Sigmoid colon (tissue), 7 donors: ENCODE data around the gene SHH. TPM values are rescaled to one million over a fixed set of nuclear protein-coding genes. Genes with fewer than 3 reads are reported as not detected.

Source experiments
- DNase-seq: peaks from one replicate; pipeline ENCODE4 v3.0.0-alpha.2; 2019
- H3K27ac ChIP-seq, 4 donors: fragments of 200-600 bp; sonication (generic); one replicate each; pipeline ENCODE4 v1.5.1; 2016 to 2019; ENCODE audit warnings: mild to moderate bottlenecking in 1 of 4
- H3K27me3 ChIP-seq, 3 donors: fragments of 200-600 bp; sonication (generic); one replicate each; pipeline ENCODE4 v1.5.1; 2019; ENCODE audit warnings: mild to moderate bottlenecking in 1 of 3
- H3K36me3 ChIP-seq, 4 donors: fragments of 200-600 bp; sonication (generic); one replicate each; pipeline ENCODE4 v1.5.1; 2016 to 2019
- H3K4me1 ChIP-seq, 4 donors: fragments of 200-600 bp; sonication (generic); one replicate each; pipeline ENCODE4 v1.5.1; 2017 to 2019
- H3K4me3 ChIP-seq, 4 donors: fragments of 200-600 bp; sonication (generic); one replicate each; pipeline ENCODE4 v1.5.1; 2017 to 2019; ENCODE audit warnings: mild to moderate bottlenecking in 2 of 4, moderate library complexity in 1 of 4
- H3K9me3 ChIP-seq, 4 donors: fragments of 200-600 bp in 3 of 4; sonication (generic) in 3 of 4; one replicate each; pipeline versions ENCODE4 v1.5.1 to v1.6.1; 2013 to 2019
- EP300 ChIP-seq, 4 donors: sonication (generic); formaldehyde crosslinking; IDR thresholded peaks; one replicate each; pipeline ENCODE4 v1.6.1; 2017; ENCODE audit warnings: antibody characterized with exemption in 4 of 4
- POLR2A ChIP-seq, 2 donors: fragments of 450-650 bp; IDR thresholded peaks; one replicate each; pipeline ENCODE4 v1.6.1; 2016; ENCODE audit warnings: antibody characterized with exemption in 2 of 2, mild to moderate bottlenecking in 2 of 2, moderate library complexity in 2 of 2
- POLR2AphosphoS5 ChIP-seq, 4 donors: sonication (generic); formaldehyde crosslinking; IDR thresholded peaks; one replicate each; pipeline ENCODE4 v1.6.1; 2017; ENCODE audit warnings: antibody characterized with exemption in 4 of 4
- WGBS, 2 donors: extraction: QIAGEN DNeasy Blood & Tissue Kit; methylation state at CpG; one replicate each; pipeline ENCODE4 v1.1.7; 2013; 5-methylcytosine and 5-hydroxymethylcytosine counted together
- intact Hi-C: fragments of 100-400 bp; cut with DNase I; formaldehyde crosslinking; loops from one replicate; pipeline ENCODE4 v1.15.1; 2023
- polyA plus RNA-seq, 3 donors: library from polyadenylated mRNA; stranded (reverse); fragments of 200-250 nt; gene quantifications; one replicate each; pipeline ENCODE4 v1.2.3, GENCODE V29; 2013
- total RNA-seq, 4 donors: library from RNA; depleted of rRNA; stranded (reverse); fragments of >200 nt; gene quantifications; one replicate each; pipeline ENCODE4 v1.1.0, GENCODE V29; 2016
- TF ChIP-seq, protein P1 (sequence below), 4 experiments: fragments of 450-650 bp in 3 of 4; fragments of 200-600 bp in 1 of 4; IDR thresholded peaks; one replicate each; pipeline ENCODE4 v1.5.1; 2016 to 2019; ENCODE audit warnings: antibody characterized with exemption in 4 of 4, mild to moderate bottlenecking in 3 of 4, moderate library complexity in 2 of 4
- donor health status: healthy with polysubstance abuse.
- donor health status: Bipolar disorder and iron deficiency.
- donor health status: healthy.

The SHH gene
- total and polyA plus RNA-seq, 7 donors: 0.46 to 1.8 (median 0.60) TPM; not detected in 4

DNA sequence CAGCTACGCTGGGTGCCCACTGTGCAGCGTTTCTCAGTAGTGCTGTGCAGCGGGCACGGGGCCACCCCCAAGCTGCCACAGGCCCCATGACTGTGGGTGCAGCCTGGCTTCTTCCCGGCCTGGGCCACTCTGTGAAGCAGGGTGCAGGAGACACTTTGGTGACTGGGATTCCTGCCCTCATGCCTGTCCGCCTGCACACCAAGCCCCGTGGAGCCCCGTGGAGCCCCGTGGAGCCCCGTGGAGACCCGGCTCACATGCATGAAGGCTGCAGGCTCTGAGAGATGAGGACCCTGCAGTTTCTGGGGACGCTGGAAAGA is 3.9 kb upstream of the SHH start:
- intact Hi-C loops: loop anchor here (5.0 kb wide), 1 partner anchor 621 kb away; no protein-coding TSS in a partner anchor
- Histone ChIP-seq H3K36me3 (no peaks in the 10 kb centered on the region), H3K4me3 (no peak overlapping the region), H3K27ac (no peak overlapping the region), H3K27me3 (peaks cover 8 to 93% (median 43%) of the 10 kb centered on the region in 3 donors), H3K9me3 (no peaks in the 10 kb centered on the region), H3K4me1 (peaks cover 0 to 8% (median 6%) of the 10 kb centered on the region in 4 donors)
- TF ChIP-seq, protein P1, sequence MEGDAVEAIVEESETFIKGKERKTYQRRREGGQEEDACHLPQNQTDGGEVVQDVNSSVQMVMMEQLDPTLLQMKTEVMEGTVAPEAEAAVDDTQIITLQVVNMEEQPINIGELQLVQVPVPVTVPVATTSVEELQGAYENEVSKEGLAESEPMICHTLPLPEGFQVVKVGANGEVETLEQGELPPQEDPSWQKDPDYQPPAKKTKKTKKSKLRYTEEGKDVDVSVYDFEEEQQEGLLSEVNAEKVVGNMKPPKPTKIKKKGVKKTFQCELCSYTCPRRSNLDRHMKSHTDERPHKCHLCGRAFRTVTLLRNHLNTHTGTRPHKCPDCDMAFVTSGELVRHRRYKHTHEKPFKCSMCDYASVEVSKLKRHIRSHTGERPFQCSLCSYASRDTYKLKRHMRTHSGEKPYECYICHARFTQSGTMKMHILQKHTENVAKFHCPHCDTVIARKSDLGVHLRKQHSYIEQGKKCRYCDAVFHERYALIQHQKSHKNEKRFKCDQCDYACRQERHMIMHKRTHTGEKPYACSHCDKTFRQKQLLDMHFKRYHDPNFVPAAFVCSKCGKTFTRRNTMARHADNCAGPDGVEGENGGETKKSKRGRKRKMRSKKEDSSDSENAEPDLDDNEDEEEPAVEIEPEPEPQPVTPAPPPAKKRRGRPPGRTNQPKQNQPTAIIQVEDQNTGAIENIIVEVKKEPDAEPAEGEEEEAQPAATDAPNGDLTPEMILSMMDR (IDR thresholded peaks at IDR 0.05): no peak
- no peak for TF ChIP-seq EP300 (IDR thresholded peaks at IDR 0.05)
- TF ChIP-seq POLR2A (IDR thresholded peaks at IDR 0.05): no peak
- TF ChIP-seq POLR2AphosphoS5 (IDR thresholded peaks at IDR 0.05): no peak
- WGBS, 2 donors: 91 to 93% methylated on average over 12 of the region's 12 CpGs
- no peak for DNase-seq

DNA sequence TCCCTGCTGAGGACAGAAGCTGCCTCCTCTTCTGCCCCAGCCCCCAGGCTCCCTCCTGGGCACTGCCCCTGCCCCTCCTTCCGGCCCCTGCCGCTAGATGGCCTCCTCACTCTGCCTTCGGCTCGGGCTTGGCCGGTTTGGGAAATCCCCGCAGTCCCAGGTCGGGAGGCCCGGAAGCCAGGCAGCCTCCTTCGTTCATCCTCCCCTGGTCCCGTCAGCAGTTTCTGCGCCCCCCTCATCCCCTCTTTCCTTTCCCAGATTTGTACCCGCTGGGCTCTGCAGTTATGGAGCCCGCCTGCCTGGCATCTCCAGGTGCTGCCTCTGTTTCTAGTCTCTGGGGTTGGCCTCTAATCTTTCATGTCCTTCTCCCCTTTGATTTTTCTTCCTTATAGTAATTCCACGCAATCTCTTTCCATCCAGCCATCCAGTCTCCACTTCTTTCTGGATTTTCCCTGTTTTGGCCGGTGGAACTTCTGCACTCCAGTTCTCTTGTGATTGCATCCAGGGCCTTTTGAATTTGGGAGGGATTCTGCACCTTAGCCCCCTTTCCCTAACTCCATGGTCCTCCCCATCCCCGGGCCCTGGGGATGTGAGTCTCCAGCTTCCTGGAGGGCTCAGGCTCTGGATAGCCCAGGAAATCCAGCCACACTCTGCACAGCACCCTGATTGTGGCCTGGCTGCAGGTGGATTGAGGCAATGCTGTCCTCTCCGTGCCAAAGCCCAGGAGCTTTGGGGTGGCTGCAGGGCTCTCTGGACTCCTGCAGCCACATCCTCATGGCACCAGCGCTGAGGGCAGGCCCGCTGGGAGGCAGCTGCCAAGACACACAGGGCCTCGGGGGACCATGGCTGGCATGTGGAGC is 3.3 kb upstream of the SHH start:
- TF ChIP-seq, protein P1 (IDR thresholded peaks at IDR 0.05): peak in 2 of 4 experiments; percentile 24
- TF ChIP-seq POLR2AphosphoS5 (IDR thresholded peaks at IDR 0.05): no peak
- TF ChIP-seq POLR2A (IDR thresholded peaks at IDR 0.05): no peak
- no peaks in the 10 kb centered on the region for H3K9me3 ChIP-seq
- DNase-seq: no peak
- peaks cover 14 to 97% (median 48%) of the 10 kb centered on the region in 3 donors for H3K27me3 ChIP-seq
- H3K4me1 ChIP-seq: peaks cover 0 to 10% (median 7%) of the 10 kb centered on the region in 4 donors
- WGBS, 2 donors: 31 to 35% methylated on average over 20 of the region's 20 CpGs
- no peaks in the 10 kb centered on the region for H3K36me3 ChIP-seq
- H3K4me3 ChIP-seq: no peak overlapping the region
- intact Hi-C loops: loop anchor here (5.0 kb wide), 1 partner anchor 622 kb away; no protein-coding TSS in a partner anchor
- no peak overlapping the region for H3K27ac ChIP-seq

DNA sequence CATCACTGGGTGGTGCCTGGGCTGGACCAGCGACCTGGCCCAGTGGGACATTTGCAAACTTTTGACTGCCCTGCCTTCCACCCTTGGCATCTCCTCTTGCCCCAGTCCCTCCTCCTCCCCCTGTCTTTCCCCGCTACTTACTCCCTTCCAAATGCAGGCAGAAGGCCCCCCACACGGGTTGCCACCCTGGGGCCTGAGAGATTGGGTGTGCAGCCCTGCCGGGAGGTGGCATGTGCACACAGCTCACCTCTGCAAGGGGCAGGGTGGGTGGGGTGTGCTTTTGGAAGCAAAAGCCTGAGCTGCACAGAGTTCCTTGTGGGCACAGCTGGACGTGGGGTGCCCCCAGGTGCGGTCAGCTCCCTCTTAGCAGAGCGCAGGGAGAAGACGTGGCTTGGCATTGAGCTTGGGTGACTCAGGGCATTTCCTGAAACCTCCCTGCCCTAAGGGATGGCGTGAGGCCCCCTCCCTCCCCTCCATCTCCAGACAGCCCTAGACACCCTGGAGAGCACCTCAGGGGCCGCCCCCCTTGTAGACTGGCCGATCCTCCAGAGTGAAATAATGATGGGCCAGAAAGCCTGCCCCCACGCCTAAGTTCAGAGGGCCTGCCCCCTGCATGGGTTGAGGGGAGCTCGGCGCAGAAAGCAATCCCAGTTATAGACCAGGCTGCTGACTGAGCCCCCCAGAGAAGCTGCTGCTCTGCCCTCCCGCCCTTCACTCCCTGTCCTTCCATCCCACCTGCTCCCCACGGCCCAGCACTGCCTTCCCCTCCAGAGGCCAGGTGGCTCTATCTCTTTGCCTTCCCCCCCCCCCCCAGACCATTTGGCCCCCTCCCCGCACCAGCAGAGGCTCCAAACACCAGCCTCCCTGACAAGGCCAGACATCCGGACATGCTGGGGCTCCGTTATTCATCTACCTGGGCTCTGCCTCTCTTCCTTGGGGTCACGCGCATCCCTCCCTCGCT is 2.3 kb upstream of the SHH start:
- TF ChIP-seq POLR2AphosphoS5 (IDR thresholded peaks at IDR 0.05) (no peak), EP300 (IDR thresholded peaks at IDR 0.05) (no peak), POLR2A (IDR thresholded peaks at IDR 0.05) (no peak)
- TF ChIP-seq, protein P1 (IDR thresholded peaks at IDR 0.05): no peak
- Histone ChIP-seq H3K9me3 (no peaks in the 10 kb centered on the region), H3K36me3 (no peaks in the 10 kb centered on the region), H3K4me1 (peaks cover 0 to 20% (median 17%) of the 10 kb centered on the region in 4 donors), H3K27me3 (peaks cover 24 to 98% (median 58%) of the 10 kb centered on the region in 3 donors), H3K4me3 (no peak overlapping the region), H3K27ac (no peak overlapping the region)
- WGBS, 2 donors: 28 to 52% methylated on average over 22 of the region's 22 CpGs
- intact Hi-C loops: loop anchor here (5.0 kb wide), 1 partner anchor 623 kb away; no protein-coding TSS in a partner anchor
- DNase-seq: no peak

DNA sequence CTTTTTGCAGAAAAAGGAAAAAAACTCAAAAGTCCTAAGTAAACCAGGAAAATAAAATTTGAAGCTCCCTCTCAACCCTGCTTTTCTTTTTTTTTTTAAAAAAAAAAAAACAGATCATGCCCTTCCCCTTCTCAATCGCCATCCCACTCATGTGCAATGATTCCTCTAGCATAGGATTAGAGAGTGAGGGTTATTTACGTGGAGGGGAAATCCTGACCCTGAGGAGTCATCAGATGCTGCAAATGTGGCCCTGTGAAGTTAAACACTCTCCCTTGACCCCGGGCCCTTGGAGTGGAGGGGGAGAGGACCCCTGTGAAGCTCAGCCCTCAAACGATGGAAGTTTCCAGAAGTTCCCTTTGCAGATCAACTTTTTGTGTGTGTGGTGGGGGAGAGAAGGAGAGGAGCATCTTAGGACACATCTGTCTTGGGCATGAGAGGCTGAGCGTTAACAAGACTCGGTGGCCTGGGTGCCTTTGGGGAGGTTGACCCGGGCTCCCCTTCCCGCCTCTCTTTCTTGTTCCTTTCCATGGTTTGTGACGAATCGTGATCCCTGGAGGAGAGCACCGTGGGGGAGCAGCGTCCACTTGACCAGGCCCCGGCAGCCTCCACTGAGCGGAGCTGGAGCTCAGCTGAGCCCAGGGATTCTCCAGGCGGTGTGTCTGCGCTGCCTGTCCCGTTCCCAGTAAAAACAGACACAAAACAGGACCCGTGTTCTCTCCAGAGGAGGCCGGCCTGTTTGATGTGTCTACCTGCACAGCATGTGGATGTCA is 1.5 kb upstream of the SHH start:
- no peak overlapping the region for H3K27ac ChIP-seq
- TF ChIP-seq POLR2A (IDR thresholded peaks at IDR 0.05): no peak
- no peak for TF ChIP-seq EP300 (IDR thresholded peaks at IDR 0.05)
- TF ChIP-seq, protein P1 (IDR thresholded peaks at IDR 0.05): no peak
- no peak for TF ChIP-seq POLR2AphosphoS5 (IDR thresholded peaks at IDR 0.05)
- peaks cover 32 to 98% (median 64%) of the 10 kb centered on the region in 3 donors for H3K27me3 ChIP-seq
- WGBS, 2 donors: 28 to 62% methylated on average over 19 of the region's 19 CpGs
- peaks cover 0 to 29% (median 25%) of the 10 kb centered on the region in 4 donors for H3K4me1 ChIP-seq
- no peak for DNase-seq
- no peak overlapping the region for H3K4me3 ChIP-seq
- no peaks in the 10 kb centered on the region for H3K36me3 ChIP-seq
- intact Hi-C loops: no loop called here
- no peaks in the 10 kb centered on the region for H3K9me3 ChIP-seq
